Hepatocyte (in vitro differentiated cells): Measurements from ENCODE around the gene CHRNA7. TPM values are rescaled to one million over a fixed set of nuclear protein-coding genes. Genes with fewer than 3 reads are reported as not detected.

ENCODE experiments used
- DNase-seq: peaks from one replicate; pipeline ENCODE4 v3.0.0-alpha.2; 2016; ENCODE audit warnings: low spot score
- H2AFZ ChIP-seq: fragments of 200-600 bp; sonication (generic); 2 replicates; pipeline ENCODE4 v1.6.0; 2016; ENCODE audit warnings: antibody characterized with exemption, mild to moderate bottlenecking
- H3K27ac ChIP-seq: fragments of 200-600 bp; sonication (generic); 2 replicates; pipeline ENCODE4 v1.5.1; 2016; ENCODE audit warnings: mild to moderate bottlenecking
- H3K27me3 ChIP-seq: fragments of 200-600 bp; sonication (generic); 2 replicates; pipeline ENCODE4 v1.6.1; 2016
- H3K36me3 ChIP-seq: fragments of 200-600 bp; sonication (generic); replicated peaks from 2 replicates; pipeline ENCODE4 v1.5.1; 2016; ENCODE audit warnings: low read depth; ENCODE audit not compliant: insufficient read depth
- H3K4me1 ChIP-seq: fragments of 200-600 bp; sonication (generic); 2 replicates; pipeline ENCODE4 v1.5.1; 2016; ENCODE audit warnings: mild to moderate bottlenecking, moderate library complexity; ENCODE audit not compliant: insufficient read depth
- H3K4me2 ChIP-seq: fragments of 200-600 bp; sonication (generic); 2 replicates; pipeline ENCODE4 v1.6.0; 2016
- H3K4me3 ChIP-seq: fragments of 200-600 bp; sonication (generic); 2 replicates; pipeline ENCODE4 v1.5.1; 2016; ENCODE audit warnings: mild to moderate bottlenecking
- H3K79me2 ChIP-seq: fragments of 200-600 bp; sonication (generic); 2 replicates; pipeline ENCODE4 v1.6.0; 2017; ENCODE audit warnings: mild to moderate bottlenecking
- H3K9me2 ChIP-seq: fragments of 200-600 bp; sonication (generic); replicated peaks from 2 replicates; pipeline ENCODE4 v1.6.0; 2017; ENCODE audit warnings: mild to moderate bottlenecking; ENCODE audit not compliant: insufficient read depth
- H3K9me3 ChIP-seq: fragments of 200-600 bp; sonication (generic); 2 replicates; pipeline ENCODE4 v1.5.1; 2016; ENCODE audit warnings: low read depth, mild to moderate bottlenecking
- H4K20me1 ChIP-seq: fragments of 200-600 bp; sonication (generic); 2 replicates; pipeline ENCODE4 v1.6.0; 2016; ENCODE audit warnings: mild to moderate bottlenecking; ENCODE audit not compliant: insufficient read depth, poor library complexity, severe bottlenecking
- CTCF ChIP-seq: fragments of 200-600 bp; sonication (generic); IDR thresholded peaks from 2 replicates; pipeline ENCODE4 v1.5.1; 2016; ENCODE audit warnings: antibody characterized with exemption, mild to moderate bottlenecking; ENCODE audit not compliant: poor library complexity
- EZH2 ChIP-seq: fragments of 200-600 bp; sonication (generic); IDR thresholded peaks from 2 replicates; pipeline ENCODE4 v1.6.1; 2016; ENCODE audit warnings: antibody characterized with exemption, mild to moderate bottlenecking, borderline replicate concordance
- EZH2phosphoT487 ChIP-seq: fragments of 200-600 bp; sonication (generic); IDR thresholded peaks from one replicate; pipeline ENCODE4 v1.6.1; 2018; ENCODE audit warnings: antibody characterized with exemption, mild to moderate bottlenecking, low read depth, moderate library complexity; ENCODE audit not compliant: unreplicated experiment, severe bottlenecking
- WGBS: methylation state at CpG from one replicate; pipeline ENCODE4 v1.1.6; 2016; ENCODE audit warnings: low lambda C conversion rate; ENCODE audit errors: missing lambda C conversion rate; 5-methylcytosine and 5-hydroxymethylcytosine counted together
- polyA plus RNA-seq: library from polyadenylated mRNA; unstranded; fragments of >200 nt; fragmentation: Nextera tagmentation; extraction: Ambion mirVana; gene quantifications from 2 replicates; pipeline ENCODE4 v1.2.1, GENCODE V29; 2016
- total RNA-seq: library from RNA; depleted of rRNA; stranded (reverse); fragments of >200 nt; gene quantifications from 2 replicates; pipeline ENCODE4 v1.2.3, GENCODE V29; 2014

Gene CHRNA7
- total and polyA plus RNA-seq, 2 experiments from 2014 or later, result 3.0 to 4.0 TPM

- Histone ChIP-seq H3K79me2 (no peaks in the 10 kb centered on the region), H3K27ac (no peak overlapping the region), H3K4me2 (no peak overlapping the region), H2AFZ (no peak overlapping the region), H4K20me1 (no peaks in the 10 kb centered on the region), H3K27me3 (no peaks in the 10 kb centered on the region), H3K4me3 (no peak overlapping the region), H3K9me2 (no peaks in the 10 kb centered on the region), H3K4me1 (peaks cover 7% of the 10 kb centered on the region), H3K9me3 (no peaks in the 10 kb centered on the region), H3K36me3 (no peaks in the 10 kb centered on the region)
- peak; percentile 40 for DNase-seq
- 24% methylated on average over 5 of the region's 5 CpGs for WGBS
- no peak for TF ChIP-seq CTCF
- TF ChIP-seq EZH2, result no peak
- no peak for TF ChIP-seq EZH2phosphoT487
These were observed 23.4 kb downstream of the CHRNA7 start for GRCh38 chr15:32053719-32054118.

GRCh38 chr15:32057876-32058425, 27.6 kb downstream of the CHRNA7 start:
- no peak for DNase-seq
- no peaks in the 10 kb centered on the region for H3K27me3 ChIP-seq

GRCh38 chr15:32060706-32061105, 30.4 kb downstream of the CHRNA7 start:
- no peaks in the 10 kb centered on the region for H4K20me1 ChIP-seq
- H2AFZ ChIP-seq, result no peak overlapping the region
- no peak overlapping the region for H3K27ac ChIP-seq
- DNase-seq, result no peak
- H3K4me3 ChIP-seq, result no peak overlapping the region
- WGBS, result 95% methylated on average over 7 of the region's 7 CpGs
- H3K4me1 ChIP-seq, result no peaks in the 10 kb centered on the region
- H3K27me3 ChIP-seq, result no peaks in the 10 kb centered on the region
- TF ChIP-seq EZH2 (no peak), CTCF (no peak), EZH2phosphoT487 (no peak)
- no peaks in the 10 kb centered on the region for H3K36me3 ChIP-seq
- H3K4me2 ChIP-seq, result no peak overlapping the region
- no peaks in the 10 kb centered on the region for H3K79me2 ChIP-seq
- H3K9me3 ChIP-seq, result no peaks in the 10 kb centered on the region
- H3K9me2 ChIP-seq, result no peaks in the 10 kb centered on the region

More at GRCh38 chr15:32057876-32058425, 27.6 kb downstream of the CHRNA7 start:
- H3K27ac ChIP-seq, result no peak overlapping the region
- H4K20me1 ChIP-seq, result no peaks in the 10 kb centered on the region
- 76% methylated on average over 4 of the region's 4 CpGs for WGBS
- H3K4me1 ChIP-seq, result peaks cover 7% of the 10 kb centered on the region
- no peak for TF ChIP-seq CTCF
- no peak for TF ChIP-seq EZH2
- no peak for TF ChIP-seq EZH2phosphoT487
- H2AFZ ChIP-seq, result no peak overlapping the region
- H3K36me3 ChIP-seq, result no peaks in the 10 kb centered on the region
- H3K4me2 ChIP-seq, result no peak overlapping the region
- H3K79me2 ChIP-seq, result no peaks in the 10 kb centered on the region
- no peaks in the 10 kb centered on the region for H3K9me2 ChIP-seq
- H3K4me3 ChIP-seq, result no peak overlapping the region
- no peaks in the 10 kb centered on the region for H3K9me3 ChIP-seq

- Histone ChIP-seq H2AFZ (no peak overlapping the region), H3K27me3 (no peaks in the 10 kb centered on the region), H3K4me1 (no peaks in the 10 kb centered on the region), H3K9me2 (no peaks in the 10 kb centered on the region), H3K27ac (no peak overlapping the region), H4K20me1 (no peaks in the 10 kb centered on the region), H3K9me3 (peaks cover 12% of the 10 kb centered on the region), H3K4me3 (no peak overlapping the region), H3K79me2 (no peaks in the 10 kb centered on the region), H3K4me2 (no peak overlapping the region), H3K36me3 (no peaks in the 10 kb centered on the region)
- TF ChIP-seq EZH2phosphoT487 (no peak), CTCF (no peak), EZH2 (no peak)
- no peak for DNase-seq
- 100% methylated on average over 1 of the region's 1 CpG for WGBS
These were observed 36.8 kb downstream of the CHRNA7 start for GRCh38 chr15:32067115-32067514.
